Measurements from ENCODE around the gene TNFSF15. TPM values are rescaled to one million over a fixed set of nuclear protein-coding genes. Genes with fewer than 3 reads are reported as not detected.

The TNFSF15 gene
- total RNA-seq, 1 donor from 2014 or later, result not detected

DNA sequence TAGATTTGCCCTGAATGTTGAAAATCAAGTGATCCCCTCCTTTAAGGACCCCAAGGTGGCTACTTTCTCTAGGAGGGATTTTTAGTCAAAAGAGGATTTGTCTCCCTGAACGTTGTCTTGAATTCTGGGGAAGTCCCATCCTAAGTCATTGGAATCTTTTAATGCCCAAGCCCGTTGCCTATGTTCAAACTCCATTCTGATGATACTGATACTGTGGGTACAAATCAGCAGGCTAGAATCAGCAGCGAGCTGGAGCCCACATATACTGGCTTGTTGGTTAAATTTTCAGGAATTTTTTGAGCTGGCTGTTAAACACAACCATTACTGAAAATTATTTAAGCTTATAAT, 22.4 kb upstream of the TNFSF15 start:
- DNase-seq (ENCODE audit: low spot score), result no peak
- no peaks in the 10 kb centered on the region for H3K27me3 Mint-ChIP-seq (ENCODE audit: insufficient read depth, low read depth)
- Histone ChIP-seq H4K20me1 (ENCODE audit: low read depth) (no peaks in the 10 kb centered on the region), H3K27me3 (peaks cover 3% of the 10 kb centered on the region), H3K4me2 (no peak overlapping the region), H3F3A (ENCODE audit: low read depth) (no peaks in the 10 kb centered on the region), H3K4me3 (no peak overlapping the region), H2AFZ (replicated peaks) (no peak overlapping the region), H3K9ac (no peak overlapping the region), H3K79me2 (ENCODE audit: low read depth) (no peaks in the 10 kb centered on the region), H3K9me3 (ENCODE audit: low read depth) (no peaks in the 10 kb centered on the region), H3K4me1 (no peaks in the 10 kb centered on the region), H3K36me3 (no peaks in the 10 kb centered on the region), H3K27ac (no peak overlapping the region)
- no peaks in the 10 kb centered on the region for H3K36me3 Mint-ChIP-seq
- H3K9me3 Mint-ChIP-seq, result no peaks in the 10 kb centered on the region
- no peak for TF ChIP-seq EZH2 (IDR thresholded peaks at IDR 0.05)
- TF ChIP-seq, protein P1, sequence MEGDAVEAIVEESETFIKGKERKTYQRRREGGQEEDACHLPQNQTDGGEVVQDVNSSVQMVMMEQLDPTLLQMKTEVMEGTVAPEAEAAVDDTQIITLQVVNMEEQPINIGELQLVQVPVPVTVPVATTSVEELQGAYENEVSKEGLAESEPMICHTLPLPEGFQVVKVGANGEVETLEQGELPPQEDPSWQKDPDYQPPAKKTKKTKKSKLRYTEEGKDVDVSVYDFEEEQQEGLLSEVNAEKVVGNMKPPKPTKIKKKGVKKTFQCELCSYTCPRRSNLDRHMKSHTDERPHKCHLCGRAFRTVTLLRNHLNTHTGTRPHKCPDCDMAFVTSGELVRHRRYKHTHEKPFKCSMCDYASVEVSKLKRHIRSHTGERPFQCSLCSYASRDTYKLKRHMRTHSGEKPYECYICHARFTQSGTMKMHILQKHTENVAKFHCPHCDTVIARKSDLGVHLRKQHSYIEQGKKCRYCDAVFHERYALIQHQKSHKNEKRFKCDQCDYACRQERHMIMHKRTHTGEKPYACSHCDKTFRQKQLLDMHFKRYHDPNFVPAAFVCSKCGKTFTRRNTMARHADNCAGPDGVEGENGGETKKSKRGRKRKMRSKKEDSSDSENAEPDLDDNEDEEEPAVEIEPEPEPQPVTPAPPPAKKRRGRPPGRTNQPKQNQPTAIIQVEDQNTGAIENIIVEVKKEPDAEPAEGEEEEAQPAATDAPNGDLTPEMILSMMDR (IDR thresholded peaks at IDR 0.05), result no peak
- no peak for TF ChIP-seq EZH2phosphoT487 (IDR thresholded peaks at IDR 0.05)
- H3K4me1 Mint-ChIP-seq, result no peaks in the 10 kb centered on the region
- H3K27ac Mint-ChIP-seq, result no peak overlapping the region
- H3K4me3 Mint-ChIP-seq, result no peak overlapping the region

DNA sequence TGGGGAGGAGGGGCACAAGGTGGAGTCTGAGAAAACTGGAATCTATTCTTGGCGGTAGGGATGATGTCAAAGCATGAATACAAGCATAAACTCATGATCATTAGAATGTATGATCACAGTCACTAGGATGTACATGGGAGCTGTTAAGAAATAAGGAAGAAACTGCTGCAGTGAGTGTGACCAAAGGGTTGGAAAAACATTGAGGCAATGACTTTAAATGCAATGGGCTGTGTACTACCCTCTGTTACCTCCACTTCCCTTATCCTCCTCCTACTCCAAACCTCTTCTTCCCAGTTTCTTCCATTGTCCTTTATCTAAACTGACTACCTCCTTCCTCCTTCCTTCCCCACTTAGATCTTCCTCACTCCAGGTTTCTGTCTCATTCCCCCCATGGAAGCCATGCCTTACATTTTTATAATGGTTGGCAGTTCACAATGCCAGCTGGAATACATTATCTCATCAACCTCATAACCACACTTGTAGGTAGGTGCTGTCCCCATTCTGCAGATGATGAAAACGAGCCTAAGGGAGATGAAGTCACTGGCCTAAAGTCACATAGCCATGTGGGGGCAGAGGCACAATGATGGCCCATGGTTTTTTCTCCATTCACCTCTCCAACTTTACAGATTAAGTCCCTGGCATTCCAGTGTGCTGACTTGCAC, 21.9 kb upstream of the TNFSF15 start:
- no peak for DNase-seq (ENCODE audit: low spot score)
- Histone ChIP-seq H3K4me2 (no peak overlapping the region), H3F3A (ENCODE audit: low read depth) (no peaks in the 10 kb centered on the region), H3K4me1 (no peaks in the 10 kb centered on the region), H2AFZ (replicated peaks) (no peak overlapping the region), H3K27me3 (peaks cover 3% of the 10 kb centered on the region), H3K79me2 (ENCODE audit: low read depth) (no peaks in the 10 kb centered on the region), H4K20me1 (ENCODE audit: low read depth) (no peaks in the 10 kb centered on the region), H3K9ac (no peak overlapping the region), H3K36me3 (no peaks in the 10 kb centered on the region), H3K4me3 (no peak overlapping the region), H3K9me3 (ENCODE audit: low read depth) (no peaks in the 10 kb centered on the region), H3K27ac (no peak overlapping the region)
- no peak overlapping the region for H3K4me3 Mint-ChIP-seq
- H3K27me3 Mint-ChIP-seq (ENCODE audit: insufficient read depth, low read depth), result no peaks in the 10 kb centered on the region
- H3K9me3 Mint-ChIP-seq, result no peaks in the 10 kb centered on the region
- no peak overlapping the region for H3K27ac Mint-ChIP-seq
- no peaks in the 10 kb centered on the region for H3K4me1 Mint-ChIP-seq
- TF ChIP-seq, protein P1 (IDR thresholded peaks at IDR 0.05), result no peak
- no peak for TF ChIP-seq EZH2 (IDR thresholded peaks at IDR 0.05)
- TF ChIP-seq EZH2phosphoT487 (IDR thresholded peaks at IDR 0.05), result no peak
- no peaks in the 10 kb centered on the region for H3K36me3 Mint-ChIP-seq

DNA sequence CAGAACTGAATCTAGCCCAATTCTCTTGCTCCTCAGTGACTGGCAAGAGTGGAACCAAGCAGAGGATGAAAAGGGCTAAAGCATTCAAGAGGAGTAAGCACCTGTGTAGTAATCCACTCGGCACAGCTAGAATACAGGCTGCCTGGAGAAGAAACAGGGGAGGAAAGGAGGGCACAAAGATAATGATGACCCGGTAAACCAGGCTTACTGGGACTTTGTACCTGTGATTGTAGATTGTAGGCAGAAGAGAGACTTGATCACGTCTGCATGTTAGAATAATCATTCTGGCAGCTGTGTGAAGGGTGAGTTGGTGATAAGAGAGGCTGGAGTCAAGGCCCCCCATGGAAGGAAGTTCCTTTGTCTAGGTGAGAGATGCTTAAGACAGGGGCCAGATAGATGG, 20.6 kb upstream of the TNFSF15 start:
- peaks cover 3% of the 10 kb centered on the region for H3K27me3 ChIP-seq
- H3K4me1 Mint-ChIP-seq, result no peaks in the 10 kb centered on the region
- no peaks in the 10 kb centered on the region for H3K9me3 ChIP-seq (ENCODE audit: low read depth)

More for the DNA sequence above, 20.6 kb upstream of the TNFSF15 start:
- DNase-seq (ENCODE audit: low spot score), result no peak
- H2AFZ ChIP-seq (replicated peaks), result no peak overlapping the region
- no peak overlapping the region for H3K4me3 ChIP-seq
- Mint-ChIP-seq H3K4me3 (no peak overlapping the region), H3K27ac (no peak overlapping the region), H3K36me3 (no peaks in the 10 kb centered on the region), H3K27me3 (ENCODE audit: insufficient read depth, low read depth) (no peaks in the 10 kb centered on the region), H3K9me3 (no peaks in the 10 kb centered on the region)
- no peaks in the 10 kb centered on the region for H4K20me1 ChIP-seq (ENCODE audit: low read depth)
- H3K4me1 ChIP-seq, result no peaks in the 10 kb centered on the region
- H3K79me2 ChIP-seq (ENCODE audit: low read depth), result no peaks in the 10 kb centered on the region
- H3K9ac ChIP-seq, result no peak overlapping the region
- H3K4me2 ChIP-seq, result no peak overlapping the region
- H3F3A ChIP-seq (ENCODE audit: low read depth), result no peaks in the 10 kb centered on the region
- no peak overlapping the region for H3K27ac ChIP-seq
- H3K36me3 ChIP-seq, result no peaks in the 10 kb centered on the region
- TF ChIP-seq, protein P1 (IDR thresholded peaks at IDR 0.05), result no peak
- TF ChIP-seq EZH2 (IDR thresholded peaks at IDR 0.05), result no peak
- no peak for TF ChIP-seq EZH2phosphoT487 (IDR thresholded peaks at IDR 0.05)

Measured in neural progenitor cell (in vitro differentiated cells).